ENCODE results near the gene EPYC.

Gene EPYC

DNA sequence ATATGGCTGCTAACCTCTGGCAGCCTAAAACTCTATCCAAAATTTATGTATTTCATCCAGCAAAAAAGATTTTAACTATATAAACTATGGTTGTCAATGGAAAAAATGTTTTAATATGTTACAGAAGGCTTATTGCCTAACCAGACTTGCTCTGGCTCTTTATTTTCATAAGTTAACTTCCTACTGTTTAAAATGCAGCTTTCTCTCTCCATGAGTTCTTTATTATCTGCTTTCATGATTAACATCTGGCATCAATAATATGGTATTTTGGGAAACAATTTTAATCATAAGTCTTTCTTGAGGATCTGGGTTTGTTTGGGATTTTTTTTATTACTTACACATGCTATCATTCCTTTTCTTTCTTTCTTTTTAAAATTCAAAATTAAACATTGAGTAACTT, 32.5 kb upstream of the EPYC start:
- ATAC-seq (ENCODE audit: insufficient read depth, low read depth): no peak
- no peak overlapping the region for H2AFZ ChIP-seq (ENCODE audit: low read depth, low read length)

DNA sequence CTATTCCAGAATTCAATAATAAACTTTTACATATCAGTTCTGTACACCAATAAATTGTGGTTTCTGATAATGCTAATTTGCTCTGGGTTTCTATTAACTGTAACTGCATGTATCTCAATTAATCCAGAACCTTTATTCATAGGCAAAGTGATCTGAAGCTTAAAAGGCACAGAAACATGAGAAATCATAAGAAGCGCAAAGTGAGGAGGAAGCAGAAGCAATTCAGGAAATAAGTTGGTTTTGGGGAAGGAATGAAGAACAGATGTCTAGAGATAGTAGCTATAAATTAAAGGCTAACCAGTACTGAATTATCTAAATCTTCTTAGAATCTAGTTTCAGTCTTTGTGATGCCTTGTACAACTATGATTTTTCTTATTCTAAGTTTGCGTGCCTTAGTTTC, 28.5 kb upstream of the EPYC start:
- DNase-seq: no peak
- Histone ChIP-seq H3K4me2 (ENCODE audit: insufficient read depth, low read length) (no peak overlapping the region), H2AFZ (ENCODE audit: low read depth, low read length) (no peak overlapping the region), H3K27me3 (ENCODE audit: insufficient read depth, low read length, poor library complexity) (peaks cover 2% of the 10 kb centered on the region), H3K79me2 (ENCODE audit: insufficient read depth, low read length) (no peaks in the 10 kb centered on the region), H3K9ac (ENCODE audit: low read depth, low read length) (no peak overlapping the region), H3K9me3 (ENCODE audit: insufficient read depth, low read length, severe bottlenecking) (no peaks in the 10 kb centered on the region), H3K4me1 (ENCODE audit: insufficient read depth, low read length) (no peaks in the 10 kb centered on the region), H4K20me1 (ENCODE audit: insufficient read depth, low read length) (no peaks in the 10 kb centered on the region), H3K4me3 (ENCODE audit: low read depth in 1 of 2, low read length in 2 of 2) (no peak overlapping the region), H3K36me3 (ENCODE audit: insufficient read depth, low read length) (no peaks in the 10 kb centered on the region), H3K27ac (ENCODE audit: low read length) (no peak overlapping the region)
- TF ChIP-seq EZH2 (IDR thresholded peaks at IDR 0.05; ENCODE audit: borderline replicate concordance, low read depth, low read length, severe bottlenecking): no peak
- TF ChIP-seq, protein P1, sequence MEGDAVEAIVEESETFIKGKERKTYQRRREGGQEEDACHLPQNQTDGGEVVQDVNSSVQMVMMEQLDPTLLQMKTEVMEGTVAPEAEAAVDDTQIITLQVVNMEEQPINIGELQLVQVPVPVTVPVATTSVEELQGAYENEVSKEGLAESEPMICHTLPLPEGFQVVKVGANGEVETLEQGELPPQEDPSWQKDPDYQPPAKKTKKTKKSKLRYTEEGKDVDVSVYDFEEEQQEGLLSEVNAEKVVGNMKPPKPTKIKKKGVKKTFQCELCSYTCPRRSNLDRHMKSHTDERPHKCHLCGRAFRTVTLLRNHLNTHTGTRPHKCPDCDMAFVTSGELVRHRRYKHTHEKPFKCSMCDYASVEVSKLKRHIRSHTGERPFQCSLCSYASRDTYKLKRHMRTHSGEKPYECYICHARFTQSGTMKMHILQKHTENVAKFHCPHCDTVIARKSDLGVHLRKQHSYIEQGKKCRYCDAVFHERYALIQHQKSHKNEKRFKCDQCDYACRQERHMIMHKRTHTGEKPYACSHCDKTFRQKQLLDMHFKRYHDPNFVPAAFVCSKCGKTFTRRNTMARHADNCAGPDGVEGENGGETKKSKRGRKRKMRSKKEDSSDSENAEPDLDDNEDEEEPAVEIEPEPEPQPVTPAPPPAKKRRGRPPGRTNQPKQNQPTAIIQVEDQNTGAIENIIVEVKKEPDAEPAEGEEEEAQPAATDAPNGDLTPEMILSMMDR (IDR thresholded peaks at IDR 0.05; ENCODE audit: borderline replicate concordance, extremely low read depth, low read length, poor library complexity, severe bottlenecking): no peak
- ATAC-seq (ENCODE audit: insufficient read depth, low read depth): no peak

More for the DNA sequence above, 32.5 kb upstream of the EPYC start:
- no peak overlapping the region for H3K27ac ChIP-seq (ENCODE audit: low read length)
- DNase-seq: no peak
- no peak overlapping the region for H3K9ac ChIP-seq (ENCODE audit: low read depth, low read length)
- no peaks in the 10 kb centered on the region for H3K36me3 ChIP-seq (ENCODE audit: insufficient read depth, low read length)
- no peaks in the 10 kb centered on the region for H3K9me3 ChIP-seq (ENCODE audit: insufficient read depth, low read length, severe bottlenecking)
- no peaks in the 10 kb centered on the region for H4K20me1 ChIP-seq (ENCODE audit: insufficient read depth, low read length)
- H3K4me1 ChIP-seq (ENCODE audit: insufficient read depth, low read length): no peaks in the 10 kb centered on the region
- no peak overlapping the region for H3K4me3 ChIP-seq (ENCODE audit: low read depth in 1 of 2, low read length in 2 of 2)
- H3K4me2 ChIP-seq (ENCODE audit: insufficient read depth, low read length): no peak overlapping the region
- no peaks in the 10 kb centered on the region for H3K27me3 ChIP-seq (ENCODE audit: insufficient read depth, low read length, poor library complexity)
- no peak for TF ChIP-seq EZH2 (IDR thresholded peaks at IDR 0.05; ENCODE audit: borderline replicate concordance, low read depth, low read length, severe bottlenecking)
- H3K79me2 ChIP-seq (ENCODE audit: insufficient read depth, low read length): no peaks in the 10 kb centered on the region

- Histone ChIP-seq H3K9me3 (ENCODE audit: insufficient read depth, low read length, severe bottlenecking) (no peaks in the 10 kb centered on the region), H3K9ac (ENCODE audit: low read depth, low read length) (no peak overlapping the region), H3K27me3 (ENCODE audit: insufficient read depth, low read length, poor library complexity) (no peaks in the 10 kb centered on the region), H3K27ac (ENCODE audit: low read length) (no peak overlapping the region), H3K79me2 (ENCODE audit: insufficient read depth, low read length) (no peaks in the 10 kb centered on the region), H3K36me3 (ENCODE audit: insufficient read depth, low read length) (no peaks in the 10 kb centered on the region), H4K20me1 (ENCODE audit: insufficient read depth, low read length) (no peaks in the 10 kb centered on the region), H3K4me1 (ENCODE audit: insufficient read depth, low read length) (no peaks in the 10 kb centered on the region), H3K4me3 (ENCODE audit: low read depth in 1 of 2, low read length in 2 of 2) (no peak overlapping the region), H3K4me2 (ENCODE audit: insufficient read depth, low read length) (no peak overlapping the region), H2AFZ (ENCODE audit: low read depth, low read length) (no peak overlapping the region)
- ATAC-seq (ENCODE audit: insufficient read depth, low read depth) (no peak), DNase-seq (no peak)
- no peak for TF ChIP-seq EZH2 (IDR thresholded peaks at IDR 0.05; ENCODE audit: borderline replicate concordance, low read depth, low read length, severe bottlenecking)
- TF ChIP-seq, protein P1 (IDR thresholded peaks at IDR 0.05; ENCODE audit: borderline replicate concordance, extremely low read depth, low read length, poor library complexity, severe bottlenecking): no peak
These were observed 18.7 kb upstream of the EPYC start for GRCh38 chr12:91023326-91024004.

- DNase-seq: no peak
- H4K20me1 ChIP-seq (ENCODE audit: insufficient read depth, low read length): no peaks in the 10 kb centered on the region
These were observed 16.3 kb upstream of the EPYC start for GRCh38 chr12:91021076-91021475.

More at GRCh38 chr12:91021076-91021475, 16.3 kb upstream of the EPYC start:
- Histone ChIP-seq H3K4me3 (ENCODE audit: low read depth in 1 of 2, low read length in 2 of 2) (no peak overlapping the region), H3K9me3 (ENCODE audit: insufficient read depth, low read length, severe bottlenecking) (no peaks in the 10 kb centered on the region), H3K4me2 (ENCODE audit: insufficient read depth, low read length) (no peak overlapping the region), H3K79me2 (ENCODE audit: insufficient read depth, low read length) (no peaks in the 10 kb centered on the region), H2AFZ (ENCODE audit: low read depth, low read length) (no peak overlapping the region), H3K9ac (ENCODE audit: low read depth, low read length) (no peak overlapping the region), H3K36me3 (ENCODE audit: insufficient read depth, low read length) (no peaks in the 10 kb centered on the region), H3K27me3 (ENCODE audit: insufficient read depth, low read length, poor library complexity) (no peaks in the 10 kb centered on the region), H3K27ac (ENCODE audit: low read length) (no peak overlapping the region), H3K4me1 (ENCODE audit: insufficient read depth, low read length) (no peaks in the 10 kb centered on the region)
- ATAC-seq (ENCODE audit: insufficient read depth, low read depth): no peak
- TF ChIP-seq EZH2 (IDR thresholded peaks at IDR 0.05; ENCODE audit: borderline replicate concordance, low read depth, low read length, severe bottlenecking): no peak
- TF ChIP-seq, protein P1 (IDR thresholded peaks at IDR 0.05; ENCODE audit: borderline replicate concordance, extremely low read depth, low read length, poor library complexity, severe bottlenecking): no peak
